Immature natural killer cell (primary cell): ENCODE data around the gene PRODH. TPM values are rescaled to one million over a fixed set of nuclear protein-coding genes. Genes with fewer than 3 reads are reported as not detected.
"Not testable (repeated sequence)": the region's sequence is repeated elsewhere in the genome, so short reads cannot be mapped to it uniquely, and the experiment has no call there.

ENCODE experiments used
- DNase-seq, 3 donors: peaks; one replicate each; pipeline ENCODE4 v3.0.0; 2022; ENCODE audit warnings: mixed read lengths in 1 of 3
- H3K27ac Mint-ChIP-seq, 6 donors: one replicate each; pipeline ENCODE4 v1.8.0; 2020; ENCODE audit warnings: mixed read lengths in 6 of 6, mild to moderate bottlenecking in 5 of 6, inconsistent platforms in 4 of 6, moderate library complexity in 3 of 6
- H3K27me3 Mint-ChIP-seq, 3 donors: one replicate each; pipeline ENCODE4 v1.8.0; 2020 to 2021; ENCODE audit warnings: low read depth in 3 of 3, mild to moderate bottlenecking in 3 of 3, mixed read lengths in 3 of 3, moderate library complexity in 3 of 3, inconsistent platforms in 1 of 3
- H3K36me3 Mint-ChIP-seq, 3 donors: one replicate each; pipeline ENCODE4 v1.8.0; 2020; ENCODE audit warnings: mixed read lengths in 3 of 3, inconsistent platforms in 2 of 3, mild to moderate bottlenecking in 2 of 3
- H3K4me1 Mint-ChIP-seq, 2 donors: one replicate each; pipeline ENCODE4 v1.8.0; 2020; ENCODE audit warnings: inconsistent platforms in 2 of 2, mild to moderate bottlenecking in 2 of 2, mixed read lengths in 2 of 2, moderate library complexity in 1 of 2
- H3K4me3 Mint-ChIP-seq, 5 donors: one replicate each; pipeline ENCODE4 v1.8.0; 2020; ENCODE audit warnings: mild to moderate bottlenecking in 5 of 5, mixed read lengths in 5 of 5, inconsistent platforms in 3 of 5, moderate library complexity in 3 of 5
- H3K9me3 Mint-ChIP-seq, 6 donors: one replicate each; pipeline ENCODE4 v1.8.0; 2020; ENCODE audit warnings: mild to moderate bottlenecking in 6 of 6, mixed read lengths in 6 of 6, inconsistent platforms in 4 of 6, moderate library complexity in 3 of 6
- polyA plus RNA-seq, 3 donors: library from polyadenylated mRNA; unstranded; fragments of 300-500 nt; fragmentation: Illumina TruSeq; gene quantifications; one replicate each; pipeline ENCODE4 v1.2.3, GENCODE V29; 2021

Gene PRODH
- polyA plus RNA-seq, 3 donors from 2014 or later: not detected

DNA sequence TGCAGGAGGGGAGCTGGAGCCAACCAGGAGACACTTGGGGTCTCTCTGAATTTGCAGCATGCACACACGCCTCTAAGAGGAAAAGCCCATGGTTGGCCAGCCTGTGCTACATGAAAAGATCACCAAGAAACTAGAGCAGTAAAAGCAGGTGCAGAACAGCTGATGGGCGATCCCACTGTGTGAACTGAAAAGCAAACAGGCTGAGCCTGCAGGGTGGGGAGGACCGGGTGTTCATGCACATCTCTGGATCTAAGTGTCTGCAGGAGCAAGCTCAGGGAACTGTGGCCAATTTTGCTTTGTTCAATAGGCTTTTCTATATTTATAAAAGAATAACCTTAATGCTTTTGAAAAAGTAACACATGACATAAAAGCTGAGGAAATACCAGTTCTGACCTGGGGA, 18.3 kb downstream of the PRODH start:
- not testable (repeated sequence) for DNase-seq, H3K4me1 Mint-ChIP-seq, H3K9me3 Mint-ChIP-seq, H3K36me3 Mint-ChIP-seq, H3K27me3 Mint-ChIP-seq, H3K27ac Mint-ChIP-seq, H3K4me3 Mint-ChIP-seq

- not testable (repeated sequence) for H3K27me3 Mint-ChIP-seq, H3K4me3 Mint-ChIP-seq, H3K36me3 Mint-ChIP-seq, H3K9me3 Mint-ChIP-seq, H3K4me1 Mint-ChIP-seq, DNase-seq, H3K27ac Mint-ChIP-seq
Measured at GRCh38 chr22:18915550-18915949, 20.5 kb downstream of the PRODH start.

GRCh38 chr22:18914558-18914957, 21.5 kb downstream of the PRODH start:
- H3K27ac Mint-ChIP-seq, H3K4me1 Mint-ChIP-seq, H3K9me3 Mint-ChIP-seq, H3K36me3 Mint-ChIP-seq, DNase-seq, H3K4me3 Mint-ChIP-seq, H3K27me3 Mint-ChIP-seq: not testable (repeated sequence)

- H3K27me3 Mint-ChIP-seq: not testable (repeated sequence)
Measured at GRCh38 chr22:18912264-18912946, 23.7 kb downstream of the PRODH start.

DNA sequence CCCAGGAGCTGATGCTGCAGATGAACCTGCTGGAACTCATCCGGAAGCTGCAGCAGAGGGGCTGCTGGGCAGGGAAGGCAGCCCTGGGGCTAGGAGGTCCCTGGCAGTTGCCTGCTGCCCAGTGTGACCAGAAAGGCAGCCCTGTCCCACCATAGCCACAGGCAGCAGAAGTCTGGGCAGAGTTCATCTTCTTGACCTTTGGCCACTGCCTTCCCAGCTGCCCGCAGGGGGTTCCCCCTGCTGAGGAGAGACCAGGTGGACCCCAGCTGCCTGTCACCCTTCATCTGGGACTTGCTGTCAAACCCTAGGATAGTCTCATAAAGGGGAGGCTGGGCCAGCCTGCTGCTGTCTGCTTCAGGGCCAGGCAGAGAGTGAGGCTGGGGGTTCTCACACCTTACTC, 24.6 kb downstream of the PRODH start:
- not testable (repeated sequence) for H3K9me3 Mint-ChIP-seq, H3K36me3 Mint-ChIP-seq, H3K4me1 Mint-ChIP-seq, H3K4me3 Mint-ChIP-seq, H3K27me3 Mint-ChIP-seq, H3K27ac Mint-ChIP-seq, DNase-seq

More at GRCh38 chr22:18912264-18912946, 23.7 kb downstream of the PRODH start:
- H3K27ac Mint-ChIP-seq, H3K4me1 Mint-ChIP-seq, H3K9me3 Mint-ChIP-seq, DNase-seq, H3K4me3 Mint-ChIP-seq, H3K36me3 Mint-ChIP-seq: not testable (repeated sequence)

DNA sequence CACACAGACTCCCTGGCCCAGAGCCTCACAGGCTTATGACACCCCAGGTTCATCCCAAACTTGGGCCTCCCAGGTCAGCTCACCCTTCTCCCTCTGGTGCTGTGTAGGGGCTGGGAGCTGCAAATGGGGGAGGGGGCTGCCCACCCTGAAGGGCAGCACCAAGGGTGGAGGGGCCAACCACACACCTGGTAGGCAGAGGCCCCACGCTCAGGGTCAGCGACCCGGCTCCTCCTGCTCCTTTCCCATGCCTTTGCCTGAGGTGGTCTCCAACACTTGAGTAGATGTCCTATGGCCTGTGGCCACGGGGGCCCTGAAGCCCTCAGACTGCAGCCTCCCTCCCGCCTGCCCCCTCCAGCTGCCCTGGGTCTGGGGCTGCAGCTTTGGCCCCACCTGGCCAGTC, 26.5 kb downstream of the PRODH start:
- H3K27ac Mint-ChIP-seq: no peak overlapping the region
- DNase-seq: no peak
- H3K4me1 Mint-ChIP-seq: no peaks in the 10 kb centered on the region
- no peak overlapping the region for H3K4me3 Mint-ChIP-seq
- H3K9me3 Mint-ChIP-seq: no peaks in the 10 kb centered on the region
- H3K27me3 Mint-ChIP-seq: no peaks in the 10 kb centered on the region
- H3K36me3 Mint-ChIP-seq: no peaks in the 10 kb centered on the region

GRCh38 chr22:18906896-18907295, 29.2 kb downstream of the PRODH start:
- H3K27me3 Mint-ChIP-seq: no peaks in the 10 kb centered on the region

DNA sequence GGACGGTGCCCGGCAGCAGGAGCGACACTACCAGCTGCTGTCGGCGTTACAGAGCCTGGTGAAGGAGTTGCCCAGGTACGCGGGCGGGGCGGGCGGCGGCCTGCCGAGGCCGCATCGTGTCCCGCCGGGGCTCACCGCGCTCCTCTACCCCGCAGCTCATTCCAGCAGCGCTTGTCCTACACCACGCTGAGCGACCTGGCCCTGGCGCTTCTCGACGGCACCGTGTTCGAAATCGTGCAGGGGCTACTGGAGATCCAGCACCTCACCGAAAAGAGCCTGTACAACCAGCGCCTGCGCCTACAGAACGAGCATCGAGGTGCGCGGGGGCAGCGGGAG, 29.7 kb downstream of the PRODH start:
- DNase-seq, H3K27ac Mint-ChIP-seq, H3K4me3 Mint-ChIP-seq, H3K27me3 Mint-ChIP-seq, H3K4me1 Mint-ChIP-seq, H3K9me3 Mint-ChIP-seq, H3K36me3 Mint-ChIP-seq: not testable (repeated sequence)

More at GRCh38 chr22:18906896-18907295, 29.2 kb downstream of the PRODH start:
- Mint-ChIP-seq H3K27ac (no peak overlapping the region), H3K9me3 (no peaks in the 10 kb centered on the region), H3K36me3 (no peaks in the 10 kb centered on the region), H3K4me1 (no peaks in the 10 kb centered on the region), H3K4me3 (no peak overlapping the region)
- no peak for DNase-seq

DNA sequence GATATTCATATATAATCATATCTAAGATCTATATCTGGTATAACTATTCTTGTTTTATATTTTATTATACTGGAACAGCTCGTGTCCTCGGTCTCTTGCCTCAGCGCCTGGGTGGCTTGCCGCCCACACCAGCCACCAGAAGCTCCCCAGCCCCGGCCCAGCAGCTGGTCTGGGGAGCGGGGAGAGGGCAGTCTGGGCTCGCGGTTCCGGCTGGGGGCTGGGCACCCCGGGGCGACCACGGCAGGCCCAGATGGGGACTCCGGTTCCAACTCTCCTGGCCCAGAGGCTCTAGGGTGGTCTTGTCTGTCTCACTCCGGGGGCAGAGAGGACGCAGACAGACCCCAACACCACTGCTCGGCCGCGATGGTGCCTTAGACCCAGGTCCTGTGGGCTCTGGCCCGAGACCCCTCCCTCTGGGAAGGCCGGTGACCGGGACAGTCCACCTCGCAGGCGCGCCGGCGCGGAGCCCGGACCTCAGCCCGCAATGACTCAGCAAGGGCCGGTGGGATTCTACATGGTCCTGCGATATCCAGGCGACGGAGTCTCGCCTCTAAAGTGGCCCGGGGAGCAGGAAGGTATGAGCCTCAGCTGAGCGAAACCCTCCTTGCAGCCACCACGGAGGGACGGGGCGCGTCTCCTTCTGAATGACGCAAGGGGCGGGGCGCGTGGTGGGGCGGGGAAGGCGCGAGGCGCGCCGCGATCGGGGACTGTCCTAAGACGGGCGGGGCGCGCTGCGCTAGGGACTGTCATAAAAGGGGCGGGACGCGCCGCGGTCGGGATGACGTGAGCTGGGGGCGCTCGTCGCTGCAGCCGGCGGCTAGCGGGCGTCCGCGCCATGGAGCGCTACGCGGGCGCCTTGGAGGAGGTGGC, 30.3 kb downstream of the PRODH start, which contains the start of gene DGCR6:
DGCR6 (plus strand) TSS at position 781 of the 870 bp plus-strand sequence; CDS start at position 836, 55 bp downstream.
- DNase-seq: no peak
- Mint-ChIP-seq H3K9me3 (no peaks in the 10 kb centered on the region), H3K27me3 (no peaks in the 10 kb centered on the region), H3K36me3 (no peaks in the 10 kb centered on the region), H3K27ac (no peak within 1 kb of the TSS), H3K4me3 (no peak within 1 kb of the TSS), H3K4me1 (no peaks in the 10 kb centered on the region)

DNA sequence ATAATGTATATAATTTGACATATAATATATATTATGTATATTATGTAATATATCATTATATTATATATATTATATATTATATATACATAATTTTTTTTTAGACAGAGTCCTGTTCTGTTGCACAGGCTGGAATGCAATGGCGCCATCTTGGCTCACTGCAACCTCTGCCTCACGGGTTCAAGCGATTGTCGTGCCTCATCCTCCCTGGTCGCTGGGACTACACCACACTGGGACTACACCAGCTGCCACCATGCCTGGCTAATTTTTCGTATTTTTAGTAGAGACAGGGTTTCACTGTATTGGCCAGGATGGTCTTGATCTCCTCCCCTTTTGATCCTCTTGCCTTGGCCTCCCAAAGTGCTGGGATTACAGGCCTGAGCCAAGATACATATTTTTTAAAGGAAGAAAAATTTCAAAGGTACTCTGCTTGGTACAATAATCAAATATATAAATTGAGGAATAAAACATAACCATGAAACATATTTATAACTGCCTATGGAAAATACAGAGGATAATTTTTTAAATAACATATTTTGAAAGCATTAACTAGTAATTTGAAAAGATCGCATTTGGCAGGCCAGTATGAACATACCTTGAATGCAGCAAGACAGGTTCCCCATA, 39.9 kb downstream of the PRODH start:
- H3K4me1 Mint-ChIP-seq, H3K27me3 Mint-ChIP-seq, H3K36me3 Mint-ChIP-seq, H3K9me3 Mint-ChIP-seq, DNase-seq, H3K4me3 Mint-ChIP-seq, H3K27ac Mint-ChIP-seq: not testable (repeated sequence)

GRCh38 chr22:18893775-18894174, 42.3 kb downstream of the PRODH start:
- H3K4me3 Mint-ChIP-seq, H3K27me3 Mint-ChIP-seq, H3K4me1 Mint-ChIP-seq, H3K9me3 Mint-ChIP-seq, H3K36me3 Mint-ChIP-seq, DNase-seq, H3K27ac Mint-ChIP-seq: not testable (repeated sequence)

GRCh38 chr22:18890510-18891192, 45.4 kb downstream of the PRODH start:
- not testable (repeated sequence) for H3K36me3 Mint-ChIP-seq, DNase-seq, H3K9me3 Mint-ChIP-seq, H3K4me3 Mint-ChIP-seq, H3K27ac Mint-ChIP-seq, H3K4me1 Mint-ChIP-seq, H3K27me3 Mint-ChIP-seq

GRCh38 chr22:18888115-18888514, 48.0 kb downstream of the PRODH start:
- no peaks in the 10 kb centered on the region for H3K4me1 Mint-ChIP-seq
- no peaks in the 10 kb centered on the region for H3K36me3 Mint-ChIP-seq
- H3K27me3 Mint-ChIP-seq: peaks cover 0 to 2% (median 0%) of the 10 kb centered on the region in 3 donors
- peaks cover 0 to 1% (median 0%) of the 10 kb centered on the region in 6 donors for H3K9me3 Mint-ChIP-seq
- no peak overlapping the region for H3K27ac Mint-ChIP-seq
- no peak overlapping the region for H3K4me3 Mint-ChIP-seq
- DNase-seq: no peak

GRCh38 chr22:18884465-18884864, 51.6 kb downstream of the PRODH start:
- DNase-seq, H3K36me3 Mint-ChIP-seq, H3K4me3 Mint-ChIP-seq: not testable (repeated sequence)

More at GRCh38 chr22:18884465-18884864, 51.6 kb downstream of the PRODH start:
- H3K27ac Mint-ChIP-seq, H3K9me3 Mint-ChIP-seq, H3K4me1 Mint-ChIP-seq, H3K27me3 Mint-ChIP-seq: not testable (repeated sequence)
